Neural progenitor cell (in vitro differentiated cells): Measurements from ENCODE around the gene ZNF397. TPM values are rescaled to one million over a fixed set of nuclear protein-coding genes. Genes with fewer than 3 reads are reported as not detected.
"Not testable (repeated sequence)": the region's sequence is repeated elsewhere in the genome, so short reads cannot be mapped to it uniquely, and the experiment has no call there.

Experiments used
- DNase-seq: peaks from one replicate; pipeline ENCODE4 v3.0.0-alpha.2; 2016; ENCODE audit warnings: low spot score
- H2AFZ ChIP-seq: fragments of 200-600 bp; sonication (generic); replicated peaks from 2 replicates; pipeline ENCODE4 v1.6.1; 2016; ENCODE audit warnings: antibody characterized with exemption
- H3F3A ChIP-seq: fragments of 200-600 bp; sonication (generic); 2 replicates; pipeline ENCODE4 v1.6.1; 2016; ENCODE audit warnings: antibody characterized with exemption, low read depth
- H3K27ac ChIP-seq: fragments of 200-600 bp; sonication (generic); 2 replicates; pipeline ENCODE4 v1.5.1; 2016; ENCODE audit warnings: mild to moderate bottlenecking
- H3K27me3 ChIP-seq: fragments of 200-600 bp; sonication (generic); 2 replicates; pipeline ENCODE4 v1.6.1; 2016; ENCODE audit warnings: mild to moderate bottlenecking, moderate library complexity
- H3K36me3 ChIP-seq: fragments of 200-600 bp; sonication (generic); 2 replicates; pipeline ENCODE4 v1.5.1; 2016
- H3K4me1 ChIP-seq: fragments of 200-600 bp; sonication (generic); 2 replicates; pipeline ENCODE4 v1.6.1; 2016; ENCODE audit warnings: mixed run types
- H3K4me2 ChIP-seq: fragments of 200-600 bp; sonication (generic); 2 replicates; pipeline ENCODE4 v1.6.1; 2016
- H3K4me3 ChIP-seq: fragments of 200-600 bp; sonication (generic); 2 replicates; pipeline ENCODE4 v1.5.1; 2016
- H3K79me2 ChIP-seq: fragments of 200-600 bp; sonication (generic); 2 replicates; pipeline ENCODE4 v1.6.1; 2016; ENCODE audit warnings: low read depth
- H3K9ac ChIP-seq: fragments of 200-600 bp; sonication (generic); 2 replicates; pipeline ENCODE4 v1.6.1; 2016
- H3K9me3 ChIP-seq: fragments of 200-600 bp; sonication (generic); 2 replicates; pipeline ENCODE4 v1.5.1; 2016; ENCODE audit warnings: low read depth
- H4K20me1 ChIP-seq: fragments of 200-600 bp; sonication (generic); 2 replicates; pipeline ENCODE4 v1.6.1; 2016; ENCODE audit warnings: low read depth
- H3K27ac Mint-ChIP-seq: 3 replicates; pipeline ENCODE4 v1.8.0; 2021; ENCODE audit warnings: mixed read lengths
- H3K27me3 Mint-ChIP-seq: 2 replicates; pipeline ENCODE4 v1.8.0; 2022; ENCODE audit warnings: low read depth, mild to moderate bottlenecking, inconsistent platforms, moderate library complexity, mixed read lengths; ENCODE audit not compliant: insufficient read depth
- H3K36me3 Mint-ChIP-seq: 3 replicates; pipeline ENCODE4 v1.8.0; 2021; ENCODE audit warnings: mixed read lengths
- H3K4me1 Mint-ChIP-seq: 3 replicates; pipeline ENCODE4 v1.8.0; 2021; ENCODE audit warnings: mixed read lengths
- H3K4me3 Mint-ChIP-seq: 3 replicates; pipeline ENCODE4 v1.8.0; 2021; ENCODE audit warnings: mild to moderate bottlenecking, moderate library complexity, mixed read lengths
- H3K9me3 Mint-ChIP-seq: 3 replicates; pipeline ENCODE4 v1.8.0; 2020; ENCODE audit warnings: mixed read lengths
- EZH2 ChIP-seq: fragments of 200-600 bp; sonication (generic); IDR thresholded peaks from 2 replicates; pipeline ENCODE4 v1.6.1; 2017; ENCODE audit warnings: antibody characterized with exemption, mild to moderate bottlenecking, moderate library complexity
- EZH2phosphoT487 ChIP-seq: fragments of 200-600 bp; sonication (generic); IDR thresholded peaks from 2 replicates; pipeline ENCODE4 v1.6.1; 2017; ENCODE audit warnings: antibody characterized with exemption
- total RNA-seq: library from RNA; depleted of rRNA; stranded (reverse); fragments of >200 nt; gene quantifications from 2 replicates; pipeline ENCODE4 v1.2.3, GENCODE V29; 2015; ENCODE audit warnings: low replicate concordance
- TF ChIP-seq, protein P1 (sequence below): fragments of 200-600 bp; sonication (generic); IDR thresholded peaks from 2 replicates; pipeline ENCODE4 v1.5.1; 2017; ENCODE audit warnings: antibody characterized with exemption, mild to moderate bottlenecking

The ZNF397 gene
- total RNA-seq, 1 donor from 2014 or later, result 93.0 TPM

GRCh38 chr18:35203067-35203466 is 37.8 kb upstream of the ZNF397 start:
- H3K4me3 Mint-ChIP-seq, result no peak overlapping the region
- Histone ChIP-seq H3K27me3 (no peaks in the 10 kb centered on the region), H3K36me3 (peaks cover 4% of the 10 kb centered on the region), H3K4me3 (no peak overlapping the region), H3K4me2 (no peak overlapping the region), H3K9me3 (peaks cover 9% of the 10 kb centered on the region), H4K20me1 (no peaks in the 10 kb centered on the region), H3F3A (no peaks in the 10 kb centered on the region), H3K9ac (no peak overlapping the region), H2AFZ (no peak overlapping the region), H3K27ac (no peak overlapping the region), H3K79me2 (no peaks in the 10 kb centered on the region), H3K4me1 (no peaks in the 10 kb centered on the region)
- H3K4me1 Mint-ChIP-seq, result no peaks in the 10 kb centered on the region
- peaks cover 2% of the 10 kb centered on the region for H3K36me3 Mint-ChIP-seq
- H3K9me3 Mint-ChIP-seq, result peaks cover 17% of the 10 kb centered on the region
- no peak overlapping the region for H3K27ac Mint-ChIP-seq
- DNase-seq, result no peak
- TF ChIP-seq EZH2phosphoT487 (no peak), EZH2 (no peak)
- TF ChIP-seq, protein P1, sequence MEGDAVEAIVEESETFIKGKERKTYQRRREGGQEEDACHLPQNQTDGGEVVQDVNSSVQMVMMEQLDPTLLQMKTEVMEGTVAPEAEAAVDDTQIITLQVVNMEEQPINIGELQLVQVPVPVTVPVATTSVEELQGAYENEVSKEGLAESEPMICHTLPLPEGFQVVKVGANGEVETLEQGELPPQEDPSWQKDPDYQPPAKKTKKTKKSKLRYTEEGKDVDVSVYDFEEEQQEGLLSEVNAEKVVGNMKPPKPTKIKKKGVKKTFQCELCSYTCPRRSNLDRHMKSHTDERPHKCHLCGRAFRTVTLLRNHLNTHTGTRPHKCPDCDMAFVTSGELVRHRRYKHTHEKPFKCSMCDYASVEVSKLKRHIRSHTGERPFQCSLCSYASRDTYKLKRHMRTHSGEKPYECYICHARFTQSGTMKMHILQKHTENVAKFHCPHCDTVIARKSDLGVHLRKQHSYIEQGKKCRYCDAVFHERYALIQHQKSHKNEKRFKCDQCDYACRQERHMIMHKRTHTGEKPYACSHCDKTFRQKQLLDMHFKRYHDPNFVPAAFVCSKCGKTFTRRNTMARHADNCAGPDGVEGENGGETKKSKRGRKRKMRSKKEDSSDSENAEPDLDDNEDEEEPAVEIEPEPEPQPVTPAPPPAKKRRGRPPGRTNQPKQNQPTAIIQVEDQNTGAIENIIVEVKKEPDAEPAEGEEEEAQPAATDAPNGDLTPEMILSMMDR, result no peak
- H3K27me3 Mint-ChIP-seq, result no peaks in the 10 kb centered on the region

DNA sequence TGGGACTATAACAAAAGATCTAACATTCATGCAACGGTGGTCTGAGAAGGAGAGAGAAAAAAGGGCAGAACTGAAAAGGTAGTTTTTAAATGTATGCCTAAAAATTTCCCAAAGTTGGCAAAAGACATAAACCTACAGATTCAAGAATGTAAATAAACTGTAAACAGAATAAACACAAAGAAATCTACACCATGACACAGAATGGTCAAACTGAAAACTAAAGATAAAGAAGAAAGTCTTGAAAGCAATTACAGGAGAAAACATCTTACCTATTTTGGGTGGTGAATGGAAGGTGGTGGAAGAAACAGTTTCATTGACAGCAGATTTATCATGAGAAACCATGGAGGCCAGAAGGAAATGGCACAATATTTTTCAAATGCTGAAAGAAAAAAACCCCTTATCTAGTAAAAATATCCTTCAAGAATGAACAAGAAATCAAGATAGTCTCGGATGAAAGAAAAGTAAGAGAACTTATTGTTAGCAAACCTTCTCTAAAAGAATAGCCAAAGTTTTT is 35.6 kb upstream of the ZNF397 start:
- H3K27me3 Mint-ChIP-seq, result no peaks in the 10 kb centered on the region
- Histone ChIP-seq H3F3A (no peaks in the 10 kb centered on the region), H3K4me1 (no peaks in the 10 kb centered on the region), H3K4me2 (no peak overlapping the region), H4K20me1 (no peaks in the 10 kb centered on the region), H3K9me3 (peaks cover 9% of the 10 kb centered on the region), H3K79me2 (no peaks in the 10 kb centered on the region), H3K36me3 (peaks cover 4% of the 10 kb centered on the region), H2AFZ (no peak overlapping the region), H3K4me3 (no peak overlapping the region), H3K27ac (no peak overlapping the region), H3K9ac (no peak overlapping the region), H3K27me3 (no peaks in the 10 kb centered on the region)
- TF ChIP-seq EZH2phosphoT487, result no peak
- TF ChIP-seq, protein P1, result no peak
- TF ChIP-seq EZH2, result no peak
- no peak overlapping the region for H3K27ac Mint-ChIP-seq
- no peak for DNase-seq
- H3K4me3 Mint-ChIP-seq, result no peak overlapping the region
- H3K9me3 Mint-ChIP-seq, result peaks cover 17% of the 10 kb centered on the region
- peaks cover 2% of the 10 kb centered on the region for H3K36me3 Mint-ChIP-seq
- H3K4me1 Mint-ChIP-seq, result no peaks in the 10 kb centered on the region

GRCh38 chr18:35205746-35206458 is 34.9 kb upstream of the ZNF397 start:
- not testable (repeated sequence) for H3K4me1 ChIP-seq, H3K27ac Mint-ChIP-seq, H3F3A ChIP-seq, H3K36me3 ChIP-seq, H3K27me3 Mint-ChIP-seq, H3K4me3 Mint-ChIP-seq, H3K4me1 Mint-ChIP-seq, H3K79me2 ChIP-seq, H3K36me3 Mint-ChIP-seq, H4K20me1 ChIP-seq, DNase-seq, H3K27me3 ChIP-seq, H3K4me2 ChIP-seq, H3K9ac ChIP-seq, H2AFZ ChIP-seq, H3K4me3 ChIP-seq, H3K27ac ChIP-seq, H3K9me3 ChIP-seq
- peaks cover 17% of the 10 kb centered on the region for H3K9me3 Mint-ChIP-seq

- Mint-ChIP-seq H3K27ac (no peak overlapping the region), H3K27me3 (peaks cover 3% of the 10 kb centered on the region), H3K4me1 (peaks cover 3% of the 10 kb centered on the region), H3K4me3 (no peak overlapping the region), H3K36me3 (no peaks in the 10 kb centered on the region), H3K9me3 (no peaks in the 10 kb centered on the region)
- peak overlapping the region; percentile 91 for H2AFZ ChIP-seq
- no peak overlapping the region for H3K9ac ChIP-seq
- no peaks in the 10 kb centered on the region for H3F3A ChIP-seq
- no peaks in the 10 kb centered on the region for H4K20me1 ChIP-seq
- TF ChIP-seq, protein P1, result no peak
- no peaks in the 10 kb centered on the region for H3K9me3 ChIP-seq
- H3K27ac ChIP-seq, result no peak overlapping the region
- peak; percentile 15 for DNase-seq
- no peaks in the 10 kb centered on the region for H3K27me3 ChIP-seq
- H3K4me3 ChIP-seq, result no peak overlapping the region
- H3K36me3 ChIP-seq, result no peaks in the 10 kb centered on the region
- H3K4me1 ChIP-seq, result peaks cover 12% of the 10 kb centered on the region
- peak overlapping the region; percentile 49 for H3K4me2 ChIP-seq
- H3K79me2 ChIP-seq, result no peaks in the 10 kb centered on the region
These were observed 25.8 kb upstream of the ZNF397 start for GRCh38 chr18:35215026-35215425.

DNA sequence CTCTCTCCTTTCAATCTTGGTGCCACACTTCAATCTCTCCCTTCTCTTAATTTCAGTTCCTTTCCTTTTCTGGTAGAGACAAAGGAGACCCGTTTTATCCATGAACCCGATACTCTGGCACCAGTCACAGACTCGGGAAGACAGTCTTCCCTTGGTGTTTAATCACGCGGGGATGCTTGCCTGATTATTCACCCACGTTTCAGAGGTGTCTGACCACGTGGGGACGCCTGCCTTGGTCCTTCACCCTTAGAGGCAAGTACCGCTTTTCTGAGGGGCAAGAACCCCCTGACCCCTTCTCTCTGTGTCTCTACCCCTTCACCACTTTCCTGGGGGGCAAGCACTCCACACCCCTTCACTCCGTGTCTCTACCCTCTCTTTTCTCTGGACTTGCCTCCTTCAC is 24.2 kb upstream of the ZNF397 start:
- not testable (repeated sequence) for H3K27ac Mint-ChIP-seq, H3K36me3 ChIP-seq, H3K4me3 Mint-ChIP-seq, H3K27me3 ChIP-seq, H3K4me3 ChIP-seq, H3K9me3 Mint-ChIP-seq, DNase-seq, H2AFZ ChIP-seq, H3K4me2 ChIP-seq, H3K79me2 ChIP-seq, H3K4me1 Mint-ChIP-seq, H3K27me3 Mint-ChIP-seq, H4K20me1 ChIP-seq, H3K36me3 Mint-ChIP-seq, H3K9ac ChIP-seq, H3K9me3 ChIP-seq, H3K27ac ChIP-seq, H3F3A ChIP-seq
- peaks cover 12% of the 10 kb centered on the region for H3K4me1 ChIP-seq

- peaks cover 11% of the 10 kb centered on the region for H3K4me1 ChIP-seq
- not testable (repeated sequence) for H3K27me3 Mint-ChIP-seq, H3K36me3 Mint-ChIP-seq, H3K4me1 Mint-ChIP-seq, H3K27ac Mint-ChIP-seq, H3K9me3 ChIP-seq, H3K27me3 ChIP-seq, H2AFZ ChIP-seq, H3K4me3 ChIP-seq, H3K9me3 Mint-ChIP-seq, H3F3A ChIP-seq, H3K4me2 ChIP-seq, H3K4me3 Mint-ChIP-seq, H3K79me2 ChIP-seq, DNase-seq, H3K9ac ChIP-seq, H3K27ac ChIP-seq, H3K36me3 ChIP-seq, H4K20me1 ChIP-seq
These were observed 21.5 kb upstream of the ZNF397 start for GRCh38 chr18:35219331-35219730.
